H7 (cell line): Measurements from ENCODE around the gene ATP5F1E. TPM values are rescaled to one million over a fixed set of nuclear protein-coding genes. Genes with fewer than 3 reads are reported as not detected.
A peak's percentile ranks its signal among the peaks of the same experiment; 100 is the strongest.

Experiments
- DNase-seq: peaks from one replicate; pipeline ENCODE4 v3.0.0; 2012
- H3K27me3 ChIP-seq: 2 replicates; pipeline ENCODE4 v1.6.0; 2011; ENCODE audit warnings: mild to moderate bottlenecking, low read length; ENCODE audit not compliant: control insufficient read depth, insufficient read depth
- H3K36me3 ChIP-seq: replicated peaks from 2 replicates; pipeline ENCODE4 v1.5.1; 2011; ENCODE audit warnings: low read length; ENCODE audit not compliant: control insufficient read depth, insufficient read depth
- H3K4me3 ChIP-seq: 2 replicates; pipeline ENCODE4 v1.5.1; 2011; ENCODE audit warnings: low read depth, mild to moderate bottlenecking, control low read depth, low read length, moderate library complexity; ENCODE audit not compliant: insufficient read depth
- total RNA-seq: library from RNA; depleted of rRNA; stranded (reverse); fragments of >200 nt; shearing (Covaris generic); gene quantifications from 2 replicates; pipeline ENCODE4 v1.2.3, GENCODE V29; 2014

Gene ATP5F1E
- total RNA-seq, 1 experiment from 2014 or later: 16.4 TPM

GRCh38 chr20:59001449-59002171 lies 30.5 kb downstream of the ATP5F1E start:
- DNase-seq: no peak
- H3K4me3 ChIP-seq: no peak overlapping the region
- H3K36me3 ChIP-seq: no peaks in the 10 kb centered on the region
- H3K27me3 ChIP-seq: peaks cover 6% of the 10 kb centered on the region; the same call in 1 of the 2 replicates

GRCh38 chr20:59001068-59001448 lies 31.1 kb downstream of the ATP5F1E start:
- no peaks in the 10 kb centered on the region for H3K36me3 ChIP-seq
- H3K4me3 ChIP-seq: no peak overlapping the region
- no peak for DNase-seq
- H3K27me3 ChIP-seq: peaks cover 2% of the 10 kb centered on the region; the same call in 1 of the 2 replicates

- Histone ChIP-seq H3K36me3 (peaks cover 5% of the 10 kb centered on the region; the same call in 1 of the 2 replicates), H3K27me3 (no peaks in the 10 kb centered on the region), H3K4me3 (no peak overlapping the region)
- no peak for DNase-seq
These were observed 31.8 kb downstream of the ATP5F1E start for GRCh38 chr20:59000326-59000725.

GRCh38 chr20:58998656-58999055 lies 33.5 kb downstream of the ATP5F1E start:
- H3K4me3 ChIP-seq: no peak overlapping the region
- no peaks in the 10 kb centered on the region for H3K27me3 ChIP-seq
- H3K36me3 ChIP-seq: peaks cover 12% of the 10 kb centered on the region
- no peak for DNase-seq

GRCh38 chr20:58997141-58997770 lies 34.9 kb downstream of the ATP5F1E start:
- Histone ChIP-seq H3K4me3 (no peak overlapping the region), H3K36me3 (peaks cover 23% of the 10 kb centered on the region), H3K27me3 (no peaks in the 10 kb centered on the region)
- peak; percentile 59 for DNase-seq

- Histone ChIP-seq H3K27me3 (no peaks in the 10 kb centered on the region), H3K4me3 (no peak overlapping the region), H3K36me3 (peaks cover 33% of the 10 kb centered on the region)
- DNase-seq: peak; percentile 35
These were observed 35.9 kb downstream of the ATP5F1E start for GRCh38 chr20:58996226-58996611.

GRCh38 chr20:58995461-58996225 lies 36.5 kb downstream of the ATP5F1E start:
- H3K4me3 ChIP-seq: no peak overlapping the region
- no peak for DNase-seq
- peaks cover 38% of the 10 kb centered on the region for H3K36me3 ChIP-seq
- H3K27me3 ChIP-seq: no peaks in the 10 kb centered on the region

- H3K4me3 ChIP-seq: no peak overlapping the region
- DNase-seq: no peak
- no peaks in the 10 kb centered on the region for H3K27me3 ChIP-seq
- peaks cover 40% of the 10 kb centered on the region for H3K36me3 ChIP-seq
These were observed 37.6 kb downstream of the ATP5F1E start for GRCh38 chr20:58994390-58995159.

- Histone ChIP-seq H3K36me3 (peaks cover 47% of the 10 kb centered on the region), H3K27me3 (no peaks in the 10 kb centered on the region), H3K4me3 (no peak overlapping the region)
- no peak for DNase-seq
These were observed 38.5 kb downstream of the ATP5F1E start for GRCh38 chr20:58993332-58994248.

- Histone ChIP-seq H3K4me3 (no peak overlapping the region), H3K27me3 (no peaks in the 10 kb centered on the region), H3K36me3 (peaks cover 52% of the 10 kb centered on the region)
- no peak for DNase-seq
These were observed 39.2 kb downstream of the ATP5F1E start for GRCh38 chr20:58992911-58993310.

- H3K27me3 ChIP-seq: no peaks in the 10 kb centered on the region
- DNase-seq: no peak
- H3K36me3 ChIP-seq: peaks cover 60% of the 10 kb centered on the region
- no peak overlapping the region for H3K4me3 ChIP-seq
These were observed 40.4 kb downstream of the ATP5F1E start for GRCh38 chr20:58991715-58992114.

GRCh38 chr20:58990651-58991445 lies 41.3 kb downstream of the ATP5F1E start:
- no peak for DNase-seq
- Histone ChIP-seq H3K27me3 (no peaks in the 10 kb centered on the region), H3K4me3 (no peak overlapping the region), H3K36me3 (peaks cover 66% of the 10 kb centered on the region)

- peaks cover 55% of the 10 kb centered on the region for H3K36me3 ChIP-seq
- H3K27me3 ChIP-seq: no peaks in the 10 kb centered on the region
- no peak for DNase-seq
- H3K4me3 ChIP-seq: no peak overlapping the region
These were observed 42.9 kb downstream of the ATP5F1E start for GRCh38 chr20:58989196-58989595.
